H7 (cell line): ENCODE data around the gene METTL23. TPM values are rescaled to one million over a fixed set of nuclear protein-coding genes. Genes with fewer than 3 reads are reported as not detected.

Experiments used
- DNase-seq: peaks from one replicate; pipeline ENCODE4 v3.0.0; 2012
- H3K27me3 ChIP-seq: 2 replicates; pipeline ENCODE4 v1.6.0; 2011; ENCODE audit warnings: mild to moderate bottlenecking, low read length; ENCODE audit not compliant: control insufficient read depth, insufficient read depth
- H3K36me3 ChIP-seq: replicated peaks from 2 replicates; pipeline ENCODE4 v1.5.1; 2011; ENCODE audit warnings: low read length; ENCODE audit not compliant: control insufficient read depth, insufficient read depth
- H3K4me3 ChIP-seq: 2 replicates; pipeline ENCODE4 v1.5.1; 2011; ENCODE audit warnings: low read depth, mild to moderate bottlenecking, control low read depth, low read length, moderate library complexity; ENCODE audit not compliant: insufficient read depth
- total RNA-seq: library from RNA; depleted of rRNA; stranded (reverse); fragments of >200 nt; shearing (Covaris generic); gene quantifications from 2 replicates; pipeline ENCODE4 v1.2.3, GENCODE V29; 2014; rRNA removed

Gene METTL23
- total RNA-seq, 1 experiment from 2014 or later, result 54.4 TPM

DNA sequence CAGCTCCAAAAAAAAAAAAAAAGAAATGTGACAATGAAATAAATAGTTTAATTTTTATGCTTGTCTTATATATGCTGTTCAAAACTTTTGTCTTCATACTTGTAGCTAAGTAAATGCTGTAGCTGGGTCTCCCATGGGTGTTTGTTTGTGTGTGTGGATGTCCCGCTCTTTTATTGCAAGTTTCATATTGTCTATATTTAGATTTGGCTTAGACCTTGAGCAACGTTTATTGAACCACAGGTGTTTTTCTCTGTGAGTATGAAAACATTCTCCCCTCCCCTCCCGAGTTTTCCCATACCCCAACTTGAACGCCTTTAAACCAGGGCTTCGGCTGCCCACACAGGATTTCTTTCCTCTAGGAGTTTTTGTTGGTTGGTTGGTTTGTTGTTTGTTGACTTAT lies 56.5 kb downstream of the METTL23 start:
- Histone ChIP-seq H3K36me3 (peaks cover 1% of the 10 kb centered on the region; the same call in 1 of the 2 replicates), H3K27me3 (no peaks in the 10 kb centered on the region), H3K4me3 (no peak overlapping the region)
- no peak for DNase-seq

Other genes with a start within 250 kb of the METTL23 start
- gene RHBDF2, start 225.4 kb upstream of the METTL23 start, total RNA-seq, result 23.0 and 34.3 TPM in 2 replicates
- 1.4 and 3.5 TPM in 2 replicates for gene CYGB, start 189.1 kb upstream of the METTL23 start, total RNA-seq
- gene PRCD, start 186.8 kb upstream of the METTL23 start, total RNA-seq, result 0.70 and 0.83 TPM in 2 replicates
- 1.7 and 2.4 TPM in 2 replicates for gene ST6GALNAC2, start 141.0 kb upstream of the METTL23 start, total RNA-seq
- gene ST6GALNAC1, start 83.1 kb upstream of the METTL23 start, total RNA-seq, result not detected in 2 replicates
- gene MXRA7, start 15.9 kb upstream of the METTL23 start, total RNA-seq, result 38.2 and 59.3 TPM in 2 replicates
- gene JMJD6, start 233 bp upstream of the METTL23 start, total RNA-seq, result 16.5 and 16.8 TPM in 2 replicates
- 327 and 489 TPM in 2 replicates for gene SRSF2, start 10.5 kb downstream of the METTL23 start, total RNA-seq
- gene MFSD11, start 11.3 kb downstream of the METTL23 start, total RNA-seq, result 11.1 and 16.5 TPM in 2 replicates
- gene MGAT5B, start 141.6 kb downstream of the METTL23 start, total RNA-seq, result 3.7 and 4.2 TPM in 2 replicates